Measurements from ENCODE around the gene ATP11A.

DNA sequence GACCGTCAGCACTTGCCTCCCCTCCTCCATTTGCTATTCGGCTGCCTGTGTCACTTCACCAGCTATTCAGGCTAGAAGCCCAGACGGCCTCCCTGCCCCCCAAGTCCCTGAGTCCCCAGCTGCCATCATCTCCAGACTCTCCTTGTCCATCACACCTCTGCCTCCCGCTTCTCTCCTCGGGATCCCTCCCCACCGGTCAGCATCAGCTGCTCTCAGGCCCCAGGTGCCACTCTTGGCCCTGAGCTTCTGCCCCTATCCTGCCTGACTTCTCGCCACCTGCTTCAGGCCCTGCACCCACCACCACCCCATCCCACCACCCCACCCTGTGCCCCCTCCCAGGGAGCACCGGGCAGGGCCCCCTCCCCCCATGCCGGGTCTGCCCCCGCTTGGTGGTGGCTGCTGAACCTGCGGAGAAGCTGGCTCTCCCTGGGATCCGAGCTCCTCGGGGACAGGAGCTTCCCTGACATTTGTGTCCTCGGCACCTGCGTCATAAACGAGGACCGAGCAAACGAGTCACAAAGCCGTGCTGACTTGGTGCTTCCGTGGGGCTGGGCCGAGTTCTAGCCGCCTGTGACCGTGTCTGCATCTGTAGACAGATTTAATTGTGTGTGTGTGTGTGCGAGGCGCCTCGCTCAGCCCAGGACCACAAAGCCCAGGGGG lies 208.9 kb downstream of the ATP11A start:
- no peak for TF ChIP-seq CTCF (conservative IDR thresholded peaks at IDR 0.05; ENCODE audit: low read depth, low read length)
- no peak for TF ChIP-seq EZH2phosphoT487 (IDR thresholded peaks at IDR 0.05; ENCODE audit: borderline replicate concordance, low read length)
- no peak for TF ChIP-seq EZH2 (IDR thresholded peaks at IDR 0.05; ENCODE audit: low read length, unreplicated experiment)
